ENCODE results near the gene GTPBP10.

- TF ChIP-seq GATA3 (IDR thresholded peaks at IDR 0.05; ENCODE audit: low read depth, low read length) (no peak), GATA2 (IDR thresholded peaks at IDR 0.05; ENCODE audit: low read depth, low read length) (no peak)
Measured at GRCh38 chr7:90322837-90323236, 23.7 kb upstream of the GTPBP10 start.

All from SH-SY5Y (cell line).